ENCODE results near the gene LGMN. TPM values are rescaled to one million over a fixed set of nuclear protein-coding genes. Genes with fewer than 3 reads are reported as not detected.
A peak's percentile ranks its signal among the peaks of the same experiment; 100 is the strongest.

Gene LGMN
- polyA plus RNA-seq, 3 donors, result 1.7 to 3.3 (median 2.9) TPM

DNA sequence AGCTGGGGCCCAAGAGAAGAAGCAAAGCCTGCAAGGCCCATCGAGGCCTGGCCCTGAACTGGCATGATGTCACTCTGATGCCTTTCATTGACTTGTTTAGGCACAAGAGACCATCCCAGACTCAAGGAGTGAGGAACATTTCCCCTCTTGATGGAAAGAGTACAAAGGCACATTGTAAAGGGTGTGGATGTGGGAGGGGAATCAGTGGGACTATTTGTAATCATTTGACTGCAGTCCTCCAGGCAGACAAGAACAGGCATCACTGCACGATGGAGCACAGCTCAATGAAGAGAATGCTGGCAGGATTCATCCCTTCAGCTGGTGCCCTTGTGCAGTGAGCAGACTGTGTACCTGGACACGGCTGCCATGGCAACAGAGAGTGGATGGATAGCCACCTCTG, 87.9 kb downstream of the LGMN start:
- no peaks in the 10 kb centered on the region for H3K9me3 ChIP-seq (replicated peaks in 1 of 2; ENCODE audit: control insufficient read depth in 1 of 2, insufficient read depth in 1 of 2, low read length in 2 of 2)
- H3K4me1 Mint-ChIP-seq, result peaks cover 89% of the 10 kb centered on the region
- no peak overlapping the region for H3K4me3 Mint-ChIP-seq
- H3K36me3 ChIP-seq (replicated peaks in 1 of 2; ENCODE audit: control insufficient read depth in 1 of 2, insufficient read depth in 2 of 2, low read length in 2 of 2), result peaks cover 78 to 86% of the 10 kb centered on the region in 2 donors
- H3K9ac ChIP-seq (ENCODE audit: insufficient read depth, low read length, poor library complexity, severe bottlenecking), result peak overlapping the region; percentile 64
- peak overlapping the region in 1 of 3 experiments; percentile 27 for H3K4me3 ChIP-seq (replicated peaks in 1 of 3; ENCODE audit: low read depth in 2 of 3, low read length in 3 of 3)
- H4K20me1 ChIP-seq (ENCODE audit: insufficient read depth, low read length), result peaks cover 73% of the 10 kb centered on the region
- TF ChIP-seq, protein P1, sequence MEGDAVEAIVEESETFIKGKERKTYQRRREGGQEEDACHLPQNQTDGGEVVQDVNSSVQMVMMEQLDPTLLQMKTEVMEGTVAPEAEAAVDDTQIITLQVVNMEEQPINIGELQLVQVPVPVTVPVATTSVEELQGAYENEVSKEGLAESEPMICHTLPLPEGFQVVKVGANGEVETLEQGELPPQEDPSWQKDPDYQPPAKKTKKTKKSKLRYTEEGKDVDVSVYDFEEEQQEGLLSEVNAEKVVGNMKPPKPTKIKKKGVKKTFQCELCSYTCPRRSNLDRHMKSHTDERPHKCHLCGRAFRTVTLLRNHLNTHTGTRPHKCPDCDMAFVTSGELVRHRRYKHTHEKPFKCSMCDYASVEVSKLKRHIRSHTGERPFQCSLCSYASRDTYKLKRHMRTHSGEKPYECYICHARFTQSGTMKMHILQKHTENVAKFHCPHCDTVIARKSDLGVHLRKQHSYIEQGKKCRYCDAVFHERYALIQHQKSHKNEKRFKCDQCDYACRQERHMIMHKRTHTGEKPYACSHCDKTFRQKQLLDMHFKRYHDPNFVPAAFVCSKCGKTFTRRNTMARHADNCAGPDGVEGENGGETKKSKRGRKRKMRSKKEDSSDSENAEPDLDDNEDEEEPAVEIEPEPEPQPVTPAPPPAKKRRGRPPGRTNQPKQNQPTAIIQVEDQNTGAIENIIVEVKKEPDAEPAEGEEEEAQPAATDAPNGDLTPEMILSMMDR (IDR thresholded peaks at IDR 0.05), result no peak
- intact Hi-C loops (cut with micrococcal nuclease), result loop anchor here in 1 of 2 donors (1.0 to 2.0 kb wide), 2 partner anchors 9 to 14 kb away; no protein-coding TSS in a partner anchor
- H3K27me3 ChIP-seq (ENCODE audit: control insufficient read depth in 2 of 2, insufficient read depth in 2 of 2, low read length in 2 of 2), result no peaks in the 10 kb centered on the region
- H3K4me1 ChIP-seq (ENCODE audit: control insufficient read depth in 1 of 2, insufficient read depth in 2 of 2, low read length in 2 of 2), result peaks cover 91 to 100% of the 10 kb centered on the region in 2 donors
- peak overlapping the region; percentile 90 to 98 for H3K27ac ChIP-seq (ENCODE audit: low read depth in 1 of 2, low read length in 2 of 2)
- H2AFZ ChIP-seq (ENCODE audit: insufficient read depth, low read depth, low read length, poor library complexity, severe bottlenecking), result no peak overlapping the region
- peak overlapping the region; percentile 89 for H3K4me2 ChIP-seq (replicated peaks; ENCODE audit: extremely low read depth, low read length, poor library complexity, severe bottlenecking)
- H3K27me3 Mint-ChIP-seq (ENCODE audit: low read depth in 3 of 3), result peaks cover 0 to 2% (median 0%) of the 10 kb centered on the region in 3 donors
- H3K9me3 Mint-ChIP-seq, result peaks cover 0 to 5% (median 0%) of the 10 kb centered on the region in 7 donors
- no peak for DNase-seq
- 93% methylated on average over 2 of the region's 3 CpGs for WGBS (ENCODE audit: insufficient coverage)
- peaks cover 89 to 96% of the 10 kb centered on the region in 2 donors for H3K36me3 Mint-ChIP-seq
- H3K79me2 ChIP-seq (ENCODE audit: insufficient read depth, low read length), result peaks cover 97% of the 10 kb centered on the region
- peak overlapping the region; percentile 100 for H3K27ac Mint-ChIP-seq

GRCh38 chr14:92659765-92660561, 88.5 kb downstream of the LGMN start:
- no peak overlapping the region for H2AFZ ChIP-seq (ENCODE audit: insufficient read depth, low read depth, low read length, poor library complexity, severe bottlenecking)
- peak overlapping the region in 2 of 3 experiments; percentile 6 to 96 for H3K4me3 ChIP-seq (replicated peaks in 1 of 3; ENCODE audit: low read depth in 2 of 3, low read length in 3 of 3)
- intact Hi-C loops (cut with micrococcal nuclease), result loop anchor here (1.0 to 10.0 kb wide), 4 partner anchors 9 to 145 kb away; partner anchors contain the start of gene RIN3 (in 1 of the 2)
- peak overlapping the region; percentile 64 for H3K9ac ChIP-seq (ENCODE audit: insufficient read depth, low read length, poor library complexity, severe bottlenecking)
- Mint-ChIP-seq H3K27me3 (ENCODE audit: low read depth in 3 of 3) (peaks cover 0 to 2% (median 0%) of the 10 kb centered on the region in 3 donors), H3K4me1 (peaks cover 91% of the 10 kb centered on the region), H3K9me3 (peaks cover 0 to 5% (median 0%) of the 10 kb centered on the region in 7 donors), H3K4me3 (peak overlapping the region; percentile 56 to 67), H3K36me3 (peaks cover 92 to 98% of the 10 kb centered on the region in 2 donors), H3K27ac (peak overlapping the region; percentile 100)
- WGBS (ENCODE audit: insufficient coverage), result 40% methylated on average over 6 of the region's 11 CpGs
- no peaks in the 10 kb centered on the region for H3K27me3 ChIP-seq (ENCODE audit: control insufficient read depth in 2 of 2, insufficient read depth in 2 of 2, low read length in 2 of 2)
- peaks cover 98% of the 10 kb centered on the region for H3K79me2 ChIP-seq (ENCODE audit: insufficient read depth, low read length)
- H3K4me1 ChIP-seq (ENCODE audit: control insufficient read depth in 1 of 2, insufficient read depth in 2 of 2, low read length in 2 of 2), result peaks cover 91 to 100% of the 10 kb centered on the region in 2 donors
- H3K36me3 ChIP-seq (replicated peaks in 1 of 2; ENCODE audit: control insufficient read depth in 1 of 2, insufficient read depth in 2 of 2, low read length in 2 of 2), result peaks cover 78 to 88% of the 10 kb centered on the region in 2 donors
- H3K4me2 ChIP-seq (replicated peaks; ENCODE audit: extremely low read depth, low read length, poor library complexity, severe bottlenecking), result peak overlapping the region; percentile 89
- peak overlapping the region; percentile 90 to 98 for H3K27ac ChIP-seq (ENCODE audit: low read depth in 1 of 2, low read length in 2 of 2)
- TF ChIP-seq, protein P1 (IDR thresholded peaks at IDR 0.05), result no peak
- H3K9me3 ChIP-seq (replicated peaks in 1 of 2; ENCODE audit: control insufficient read depth in 1 of 2, insufficient read depth in 1 of 2, low read length in 2 of 2), result no peaks in the 10 kb centered on the region
- peak; percentile 90 to 96 (median 94) for DNase-seq
- H4K20me1 ChIP-seq (ENCODE audit: insufficient read depth, low read length), result peaks cover 76% of the 10 kb centered on the region
